GM18499 (cell line): ENCODE results near the gene FAM72A.
"Not testable (repeated sequence)": the region's sequence is repeated elsewhere in the genome, so short reads cannot be mapped to it uniquely, and the experiment has no call there.

Experiments
- ATAC-seq: cut with Tn5 transposase; IDR thresholded peaks from one replicate; pipeline ENCODE4 v1.9.1; 2021; ENCODE audit warnings: moderate number of reproducible peaks; ENCODE audit not compliant: insufficient read depth, unreplicated experiment

The FAM72A gene

DNA sequence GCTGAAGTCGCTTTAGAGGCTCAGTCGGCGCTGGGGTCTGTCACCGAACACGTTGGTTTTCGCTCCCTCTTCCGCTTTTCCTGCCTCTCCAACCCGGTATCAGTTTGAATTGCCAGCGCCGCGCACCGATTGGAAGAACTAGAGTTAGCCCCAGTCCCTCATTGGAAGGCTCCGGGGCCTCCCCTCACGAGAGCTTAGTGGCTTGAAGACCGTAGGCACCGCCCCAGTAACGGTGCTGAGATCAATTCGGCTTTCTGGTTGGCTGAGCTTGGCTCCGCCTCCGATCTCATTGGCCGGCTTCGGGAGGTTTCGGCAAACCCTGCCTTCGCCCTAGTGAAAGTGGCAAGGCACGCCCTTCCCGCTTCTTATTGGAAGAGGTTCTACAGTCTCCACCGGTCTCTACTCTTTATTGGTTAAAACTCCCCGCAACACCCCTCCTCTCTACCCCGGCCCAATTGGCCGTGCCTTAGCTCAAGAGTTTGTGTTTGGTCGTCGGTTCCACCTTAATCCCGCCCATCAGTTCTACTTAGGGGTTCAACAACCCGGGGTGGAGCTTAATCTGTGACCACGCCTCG lies at the start of gene FAM72A:
FAM72A (minus strand) TSS at position 51 of the 575 bp plus-strand sequence. CDS start 814 bp downstream, outside the sequence.
- peak; percentile 80 for ATAC-seq

DNA sequence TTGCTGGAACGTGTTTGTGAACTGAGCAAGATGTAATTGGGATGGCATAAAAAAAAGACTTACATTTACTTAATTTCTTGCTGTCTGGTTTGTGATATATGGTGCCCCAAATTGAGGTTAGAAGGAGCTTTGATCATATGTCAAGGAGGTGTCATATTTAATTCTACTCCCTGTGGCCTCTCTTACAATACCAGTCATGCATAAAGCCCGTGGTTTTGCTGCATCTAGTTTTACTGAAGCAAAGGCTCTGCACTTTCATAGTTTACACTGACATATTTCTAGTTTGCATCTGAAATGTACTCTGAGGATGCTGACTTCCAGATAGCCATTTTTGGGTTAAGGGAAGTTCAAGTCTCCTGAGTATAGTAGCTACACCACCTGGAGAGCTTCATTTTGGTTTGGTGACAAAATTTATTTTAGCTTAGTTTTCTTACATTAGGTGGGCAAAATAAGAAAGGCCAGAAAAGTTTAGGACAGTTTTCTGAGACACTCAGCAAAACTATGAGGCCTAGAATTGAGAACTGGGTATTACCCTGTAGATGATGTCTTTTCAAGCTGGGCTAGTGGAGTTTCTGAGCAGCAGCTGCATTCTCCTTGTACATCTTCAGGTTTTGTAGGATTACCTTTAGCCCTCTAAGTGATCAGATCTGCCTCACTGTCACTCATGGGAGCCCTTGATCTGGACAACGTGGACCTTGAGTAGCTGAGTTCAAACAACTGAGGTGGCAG lies 48.5 kb upstream of the FAM72A start:
- ATAC-seq = not testable (repeated sequence)

DNA sequence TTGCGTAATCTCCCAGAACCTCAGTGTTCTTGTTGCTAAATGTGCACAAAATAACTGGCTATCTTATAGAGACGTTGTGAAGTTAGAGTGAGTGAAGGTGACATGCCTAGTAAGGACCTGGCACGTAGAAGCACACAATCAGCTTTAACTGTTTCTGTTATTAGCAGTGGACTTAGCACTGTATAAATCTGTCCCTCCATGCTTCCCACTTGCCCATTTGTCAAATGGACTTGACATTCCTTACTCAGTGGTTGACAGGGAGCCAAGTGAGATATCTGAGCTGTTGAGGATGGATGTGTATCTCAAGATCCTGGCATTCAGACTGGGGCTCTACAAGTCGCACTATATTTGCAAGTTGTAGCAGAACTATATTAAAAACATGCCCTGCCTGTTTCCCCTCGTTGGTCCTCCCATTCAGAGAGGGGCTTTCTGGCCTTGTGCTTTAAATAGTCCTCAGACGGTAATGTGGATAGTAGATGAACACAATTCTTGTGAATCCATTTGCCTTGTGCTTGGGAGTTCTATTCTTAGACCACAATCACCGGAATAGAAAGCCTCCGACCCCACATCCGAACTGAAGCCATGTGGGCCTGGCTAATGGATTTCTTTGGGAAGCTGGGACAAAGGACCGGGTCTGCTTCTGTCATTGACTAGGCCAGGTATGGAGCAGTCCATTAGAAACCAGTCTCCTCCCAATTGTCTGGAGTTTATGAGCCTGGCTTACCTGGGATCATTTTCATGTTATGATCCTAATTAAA lies 43.7 kb upstream of the FAM72A start:
- ATAC-seq = not testable (repeated sequence)

DNA sequence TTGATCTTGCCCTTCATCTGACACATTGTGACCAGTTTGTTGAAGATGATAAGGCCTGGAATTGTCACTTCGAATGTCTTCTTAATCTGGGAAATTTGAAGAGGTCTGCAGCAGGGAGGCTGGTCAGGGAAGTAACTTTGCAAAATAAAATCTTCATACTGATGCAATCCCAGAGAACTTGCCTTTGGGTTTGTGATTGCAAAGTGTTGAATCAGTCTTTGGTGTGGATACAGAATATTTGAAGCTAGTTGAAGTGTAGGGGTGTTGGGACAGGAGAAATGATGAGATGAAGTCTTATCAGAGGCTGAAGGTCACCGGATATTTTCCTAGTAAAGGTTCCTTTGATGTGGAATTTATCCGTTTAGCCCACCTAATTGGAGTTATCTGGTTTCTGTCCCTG lies 42.8 kb upstream of the FAM72A start:
- not testable (repeated sequence) for ATAC-seq

DNA sequence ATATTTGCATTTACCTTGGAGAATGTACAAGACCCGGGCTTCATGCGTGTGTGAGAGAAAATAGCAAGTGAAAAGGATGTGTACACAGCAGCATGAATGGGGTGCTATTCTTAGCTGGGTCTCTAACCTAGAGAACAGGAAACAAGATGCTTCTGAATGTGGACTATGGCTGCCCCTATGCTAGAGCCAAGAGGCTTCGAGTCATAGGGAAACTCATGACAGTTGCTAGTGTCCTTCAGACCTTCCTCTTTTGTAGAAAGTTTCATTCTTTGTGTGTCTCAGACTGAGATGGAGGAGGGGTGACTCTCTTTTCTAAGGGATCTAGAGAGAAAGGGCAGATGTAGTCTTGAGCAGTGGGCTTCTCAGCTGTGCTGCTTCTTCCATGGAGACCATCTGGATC lies 40.7 kb upstream of the FAM72A start:
- peak; percentile 86 for ATAC-seq

DNA sequence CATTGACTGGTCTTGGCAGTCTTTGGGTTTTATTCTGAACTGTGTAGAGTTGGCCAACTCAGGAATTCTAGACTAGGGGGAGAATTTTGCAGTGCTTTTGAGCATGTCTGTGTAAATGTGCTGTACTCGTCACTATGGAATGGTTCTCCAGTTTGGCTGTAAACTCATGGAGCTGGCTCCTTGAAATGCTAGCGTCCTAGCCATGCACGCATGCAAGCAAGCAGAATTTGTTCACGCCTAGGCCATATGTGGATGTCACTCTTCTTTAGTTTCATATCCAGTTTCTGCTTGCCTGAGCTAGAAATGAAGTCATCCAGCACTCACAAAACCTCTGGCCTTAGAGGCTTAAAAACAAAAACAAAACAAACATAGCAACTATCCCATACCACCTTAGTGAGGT lies 37.6 kb upstream of the FAM72A start:
- peak; percentile 43 for ATAC-seq

DNA sequence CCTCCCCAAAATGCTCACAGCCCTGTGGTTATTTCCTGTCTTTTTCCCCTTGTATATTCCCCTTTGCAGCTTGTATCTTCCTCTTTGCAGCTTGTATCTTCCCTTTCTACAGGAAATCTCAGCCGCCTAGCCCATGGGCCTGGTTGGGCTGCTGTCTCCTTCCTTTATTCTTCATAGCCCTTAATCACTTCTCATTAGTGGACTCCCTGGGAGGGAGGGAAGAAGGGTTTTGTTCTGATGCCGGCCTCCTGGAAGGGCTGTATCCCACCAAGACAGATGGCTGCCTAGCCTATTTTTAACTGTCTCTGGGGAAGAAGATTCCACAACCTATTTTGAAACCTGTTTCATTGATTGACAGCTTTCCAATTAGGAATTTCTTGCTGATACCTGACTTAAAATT lies 32.6 kb upstream of the FAM72A start:
- ATAC-seq = not testable (repeated sequence)

DNA sequence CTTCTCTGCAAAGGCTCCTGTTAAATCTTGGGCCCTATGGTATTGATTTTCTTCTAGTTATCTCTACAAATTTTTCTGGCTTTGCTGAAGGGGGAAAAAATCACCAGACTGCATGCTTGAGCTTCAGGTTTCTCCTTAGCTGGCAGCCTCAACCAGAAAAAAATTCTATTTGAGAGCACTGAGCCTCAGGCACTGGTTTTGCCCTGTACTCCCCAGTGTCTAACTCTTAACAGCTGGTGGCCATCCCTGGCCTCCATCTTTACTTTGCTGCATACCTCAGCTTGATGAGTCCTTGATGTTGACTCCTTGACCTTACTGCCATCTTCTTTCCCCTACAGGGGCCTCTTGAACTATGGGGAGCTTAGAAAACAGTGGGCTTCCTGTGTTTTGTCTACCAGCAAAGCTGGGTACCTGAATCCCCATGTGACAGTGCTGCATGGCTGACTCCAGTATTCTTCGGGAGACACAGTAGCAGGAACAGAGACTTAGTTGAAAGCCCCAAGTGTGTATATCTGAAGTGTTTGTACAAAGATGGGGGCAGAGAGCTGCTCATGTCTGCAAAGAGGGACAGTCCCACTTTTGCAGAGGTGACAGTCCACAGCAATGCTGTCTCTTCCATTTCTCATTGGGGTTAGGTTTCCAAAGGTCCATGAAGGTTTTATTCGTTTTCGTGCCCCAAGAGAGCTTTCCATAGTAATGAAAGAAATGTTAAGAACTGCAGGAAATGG lies 31.7 kb upstream of the FAM72A start:
- ATAC-seq = not testable (repeated sequence)

DNA sequence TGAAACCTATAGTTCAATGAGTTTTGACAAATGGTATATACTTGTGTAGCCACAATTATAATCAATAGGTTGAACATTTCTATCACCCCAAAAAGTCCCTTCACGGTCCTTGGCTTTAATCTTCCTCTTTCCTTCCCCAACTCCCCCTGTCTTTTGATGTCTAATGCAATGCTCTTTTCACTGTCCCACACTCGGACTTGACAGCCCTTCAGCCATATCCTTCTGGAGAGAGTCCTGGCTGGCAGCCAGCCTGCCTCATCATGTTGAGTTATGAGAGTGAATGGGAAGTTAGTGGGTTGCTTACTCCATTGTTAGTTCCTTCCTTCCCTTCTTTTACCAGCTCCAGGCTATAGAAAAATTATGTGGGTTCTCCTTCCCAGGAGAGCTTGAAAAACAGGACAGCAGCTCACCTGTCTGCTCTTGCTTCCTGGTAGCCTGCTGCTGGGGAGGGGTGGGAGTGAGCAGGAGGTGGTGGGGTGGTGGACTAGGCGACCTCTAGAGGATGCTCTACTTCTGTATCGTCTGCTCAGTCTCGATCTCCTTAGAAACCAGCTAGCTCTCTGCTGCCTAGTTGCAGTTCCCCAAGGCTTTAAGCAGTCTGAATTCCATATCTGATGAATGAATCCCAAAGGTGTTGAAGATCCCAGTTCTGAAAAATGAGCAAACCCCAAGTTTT lies 30.5 kb upstream of the FAM72A start:
- not testable (repeated sequence) for ATAC-seq

DNA sequence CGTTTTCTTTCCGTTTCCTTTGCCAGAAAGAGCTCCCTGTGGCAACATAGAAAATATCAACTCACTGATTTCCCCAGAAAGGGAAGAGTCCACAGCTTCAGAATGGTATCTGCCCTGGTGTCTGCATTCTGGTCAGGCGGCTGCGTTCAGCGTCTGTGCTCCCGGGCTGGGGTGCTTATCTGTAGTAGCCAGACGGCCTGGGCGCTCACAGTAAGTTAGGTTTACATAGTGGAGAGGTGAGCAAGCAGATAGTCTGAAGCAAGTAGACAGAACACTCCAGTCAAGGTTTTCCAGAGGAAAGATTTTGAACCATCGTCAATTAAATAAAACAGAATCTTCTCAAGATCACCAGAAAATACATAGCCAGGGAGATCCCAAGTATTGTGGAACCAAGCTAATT lies 29.4 kb upstream of the FAM72A start:
- not testable (repeated sequence) for ATAC-seq

DNA sequence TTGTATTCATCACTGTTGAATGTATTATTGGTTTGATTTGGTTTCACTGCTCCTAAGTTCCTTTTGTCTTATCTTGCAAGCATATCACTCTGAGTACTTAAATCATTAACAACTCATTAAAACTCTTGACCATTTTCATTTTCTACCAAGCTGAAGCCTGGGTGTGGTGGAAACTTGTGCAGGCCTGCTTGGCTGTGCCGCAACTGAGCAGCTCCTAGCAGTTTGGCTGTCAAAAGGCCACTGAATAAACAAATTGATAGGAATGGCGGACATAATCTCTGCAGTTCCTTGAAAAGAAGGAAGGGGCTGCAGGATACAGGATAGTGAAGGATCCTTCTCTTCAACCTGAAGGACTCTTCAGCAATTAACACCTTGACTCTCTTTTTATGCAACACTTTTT lies 26.6 kb upstream of the FAM72A start:
- not testable (repeated sequence) for ATAC-seq

DNA sequence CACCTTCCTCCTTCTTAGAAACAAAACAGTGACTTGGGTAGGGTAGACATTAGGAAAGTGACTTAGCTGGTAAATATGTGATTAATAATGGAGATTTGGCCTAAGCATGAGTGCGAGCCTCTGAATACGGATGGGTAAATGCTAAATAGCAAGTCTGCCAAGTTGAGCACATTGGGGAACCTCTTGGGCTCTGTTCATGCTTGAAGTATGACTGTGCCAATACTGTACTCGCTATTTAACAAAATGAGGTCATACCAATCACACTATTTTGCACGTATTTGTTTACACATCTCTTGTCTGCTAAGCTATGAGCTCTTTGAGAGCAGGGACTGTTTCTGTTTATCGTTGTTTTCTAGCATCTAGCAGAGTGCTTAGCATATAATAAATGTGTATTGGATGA lies 24.2 kb upstream of the FAM72A start:
- not testable (repeated sequence) for ATAC-seq

DNA sequence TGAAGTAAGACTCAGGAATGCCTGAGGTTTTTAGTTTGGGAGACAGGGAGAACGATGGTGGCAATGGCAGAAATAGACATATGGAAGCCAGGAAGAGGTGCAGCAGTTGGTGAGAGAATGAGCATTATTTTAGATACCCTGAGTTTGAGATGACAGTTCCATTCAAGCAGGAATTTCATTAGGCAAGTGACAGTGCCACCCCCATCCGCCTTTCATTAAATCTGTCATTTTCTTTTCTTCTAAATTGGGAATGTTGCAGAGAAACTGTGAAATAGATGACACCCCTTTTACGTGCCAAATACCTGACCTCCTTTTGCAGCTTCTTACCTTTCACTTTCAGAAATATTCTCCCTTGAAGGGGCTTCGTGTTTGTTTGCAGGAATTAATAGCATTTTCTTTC lies 22.7 kb upstream of the FAM72A start:
- ATAC-seq = not testable (repeated sequence)

DNA sequence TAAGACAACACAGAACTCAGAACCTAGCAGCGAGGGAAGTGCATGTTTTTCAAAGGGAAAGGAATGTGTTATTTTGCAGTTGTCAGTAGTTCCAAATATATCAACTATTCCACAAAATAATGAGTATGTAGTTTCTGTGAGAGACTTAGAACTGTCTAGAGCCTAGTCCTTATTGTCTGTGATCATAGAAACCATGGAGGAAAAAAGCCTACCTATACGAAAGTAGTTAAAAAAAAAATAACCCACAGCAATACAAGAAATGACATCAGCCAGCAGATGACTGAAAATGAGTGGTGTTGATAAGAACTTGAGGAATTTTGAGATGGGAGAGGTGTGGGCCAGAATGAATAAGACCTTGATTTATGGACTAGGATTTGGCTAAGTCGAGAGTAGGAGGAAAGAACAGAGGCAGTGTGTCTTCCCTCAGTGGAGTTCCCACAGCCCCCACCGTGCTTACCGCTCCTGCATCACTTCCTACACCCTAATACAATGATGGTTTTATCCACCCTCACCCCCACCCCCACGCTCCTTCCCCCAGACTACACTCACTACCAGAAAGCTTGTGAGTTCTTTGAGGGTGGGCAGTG lies 21.6 kb upstream of the FAM72A start:
- not testable (repeated sequence) for ATAC-seq

DNA sequence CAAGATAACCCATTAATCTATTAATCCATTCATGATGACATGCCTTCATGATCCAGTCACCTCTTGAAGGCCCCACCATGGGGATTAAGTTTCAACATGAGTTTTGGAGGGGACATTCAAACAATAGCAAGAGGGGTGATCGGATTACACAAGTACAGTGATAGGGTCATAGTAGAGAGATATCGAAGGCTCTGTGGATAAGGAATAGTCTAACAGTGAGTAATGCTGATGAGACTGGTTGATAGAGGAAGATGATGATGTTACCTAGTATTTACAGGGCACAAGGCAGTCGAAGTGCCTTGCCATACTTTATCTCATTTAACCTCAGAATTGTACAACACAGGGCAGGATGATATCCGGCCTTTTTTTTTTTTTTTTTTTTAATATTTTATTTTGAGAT lies 18.9 kb upstream of the FAM72A start:
- ATAC-seq = not testable (repeated sequence)

DNA sequence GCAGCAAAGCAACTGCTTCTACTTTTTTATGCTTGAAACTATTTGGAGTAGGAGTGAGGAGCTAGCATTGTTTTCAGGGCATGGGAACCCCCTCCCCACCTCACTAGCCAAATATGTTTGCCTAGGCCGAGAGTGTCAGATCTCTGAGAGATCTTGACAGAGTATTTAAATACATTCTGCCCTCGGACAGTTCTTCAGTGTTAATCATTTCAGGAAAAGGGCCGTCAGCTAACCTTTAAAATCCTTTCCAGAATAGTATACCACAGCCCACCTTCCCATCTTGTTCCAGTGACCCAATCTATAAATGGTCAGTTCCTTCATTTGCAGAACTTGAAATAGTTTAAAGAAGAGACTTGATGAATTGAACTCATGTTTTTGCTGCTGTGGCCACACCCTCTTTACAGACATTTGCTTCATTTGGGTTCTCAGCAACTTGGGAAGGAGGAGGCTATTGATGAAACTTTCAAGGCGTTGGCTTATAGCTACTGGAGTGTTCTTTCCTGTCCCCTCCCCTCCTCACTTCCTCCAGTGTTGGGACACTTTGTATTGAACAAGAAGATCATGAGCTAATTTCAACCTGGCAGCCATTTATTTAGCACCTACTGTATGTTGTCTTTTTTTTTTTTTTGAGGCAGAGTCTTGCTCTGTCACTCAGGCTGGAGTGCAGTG lies 17.8 kb upstream of the FAM72A start:
- ATAC-seq = not testable (repeated sequence)

DNA sequence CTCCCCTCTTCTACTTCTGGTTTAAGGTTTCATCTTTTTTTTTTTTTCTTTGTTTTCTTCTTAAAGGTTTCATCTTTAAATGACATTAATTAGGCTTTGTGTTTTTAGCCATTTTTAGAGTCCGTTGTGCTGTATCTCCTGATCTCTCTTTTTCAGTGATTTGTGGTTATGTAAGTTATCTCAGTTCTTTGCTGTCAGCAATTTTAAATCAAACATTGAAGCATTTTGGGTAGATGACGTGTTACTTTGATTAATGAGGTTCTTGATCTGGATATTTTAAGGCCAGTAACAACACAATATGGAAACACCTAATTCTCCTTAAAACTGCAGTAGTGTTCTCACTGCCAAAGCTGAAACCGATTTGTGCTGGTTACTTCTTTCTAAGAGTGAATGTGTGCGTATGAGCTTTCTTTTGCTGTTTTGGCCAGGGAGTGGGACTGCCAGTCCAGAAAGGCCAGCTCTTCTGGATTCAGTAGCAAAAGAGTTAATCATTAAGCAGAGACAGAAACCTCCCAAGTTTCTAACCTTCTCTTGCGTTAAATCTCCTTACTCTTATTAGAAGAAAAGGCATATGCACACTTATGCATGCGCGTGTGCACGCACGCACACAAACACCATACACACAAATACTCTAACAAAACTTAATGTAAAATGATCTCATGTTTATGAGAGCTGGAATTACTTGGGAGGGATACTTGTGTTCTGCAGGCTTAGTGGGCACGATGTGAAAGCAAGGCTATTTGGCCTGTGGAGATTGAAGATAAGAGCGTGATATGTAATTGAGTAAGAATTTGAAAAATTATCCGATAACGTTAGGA lies 17.1 kb upstream of the FAM72A start:
- ATAC-seq = not testable (repeated sequence)

DNA sequence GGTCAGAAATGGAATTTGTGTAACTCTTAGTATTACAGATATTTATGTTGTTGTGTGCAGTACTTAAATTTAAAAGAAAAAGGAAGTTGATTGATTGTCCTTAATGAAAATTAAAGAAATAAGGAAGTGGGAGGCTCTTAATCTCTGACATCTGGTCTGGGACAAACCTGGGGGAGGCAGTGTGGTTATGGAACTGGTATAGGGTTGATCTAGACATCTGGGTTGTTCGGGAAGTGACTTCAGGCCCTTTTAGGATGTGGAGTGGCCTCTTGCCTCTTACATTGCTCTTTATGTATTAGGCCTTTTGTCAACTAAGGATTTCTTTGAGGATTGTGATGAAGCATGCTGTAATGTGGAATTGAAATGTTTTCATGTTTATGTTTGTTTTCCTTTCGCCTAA lies 16.1 kb upstream of the FAM72A start:
- not testable (repeated sequence) for ATAC-seq
